ENCODE results near the gene MYL11. TPM values are rescaled to one million over a fixed set of nuclear protein-coding genes. Genes with fewer than 3 reads are reported as not detected.

The MYL11 gene
- total RNA-seq, 4 donors from 2014 or later = 6.3 TPM; not detected in 3

DNA sequence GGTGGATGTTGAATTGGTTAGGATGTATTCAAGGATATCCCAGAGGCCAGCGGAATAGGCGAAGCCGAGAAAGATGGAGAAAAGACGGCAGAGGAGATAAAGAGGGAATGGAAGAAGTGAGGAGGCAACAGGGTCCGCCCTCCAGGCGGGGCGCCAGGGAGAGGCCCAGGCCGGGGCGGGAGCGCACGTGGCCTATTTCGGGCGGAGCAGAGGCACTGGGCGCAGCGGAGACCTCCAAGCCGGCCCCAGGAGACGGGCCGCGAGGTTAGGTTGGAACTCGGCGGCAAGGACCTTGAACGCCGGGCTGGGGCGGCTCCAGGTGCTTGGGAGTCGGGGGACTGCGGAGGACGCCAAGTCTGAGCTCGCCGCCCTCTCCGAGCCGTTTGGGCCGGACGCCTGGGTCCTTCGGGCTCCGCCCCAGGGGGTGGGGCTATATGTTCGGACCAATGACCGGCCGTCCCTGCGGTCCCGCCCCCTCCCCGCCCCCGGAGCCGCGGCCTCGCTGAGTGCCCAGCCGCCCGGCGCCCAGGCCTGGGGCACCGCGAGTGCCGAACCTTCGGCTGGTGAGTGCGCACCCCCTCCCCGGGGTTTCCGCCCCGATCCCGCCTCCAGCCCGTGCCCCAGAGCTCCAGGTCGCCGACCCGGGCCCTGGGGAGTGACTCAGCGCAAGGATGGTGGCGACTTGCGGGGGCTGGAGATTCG lies 32.7 kb downstream of the MYL11 start, which contains the start of gene ZNF771:
Gene ZNF771 (plus strand): TSS at position 505 of the 702 bp plus-strand sequence. CDS start 448 bp downstream, outside the sequence.
- intact Hi-C loops (cut with DNase I; ENCODE audit: low total_unique reads) = no loop called here
- peak within 1 kb of the TSS; percentile 77 to 95 (median 90) for H3K27ac ChIP-seq
- DNase-seq = peak; percentile 96
- in situ Hi-C loops (cut with MboI; ENCODE audit: low pct_ligation_motif_present in 1 of 4, low pct_unique_long_range_greater_than_20kb in 1 of 4, low sequenced_read_pairs in 3 of 4) = loop anchor here (25.0 kb wide), 2 partner anchors 295 to 320 kb away; partner anchors contain the start of genes GDPD3 (in 2 of the 4), MAPK3 (in 2 of the 4), PPP4C (in 2 of the 4) and TBX6 (in 2 of the 4)
- 0 to 1% methylated on average over 7 to 37 of the region's 65 CpGs for WGBS, 2 donors (ENCODE audit: low coverage in 1 of 2)
- no peaks in the 10 kb centered on the region for H3K36me3 ChIP-seq
- TF ChIP-seq CTCF (IDR thresholded peaks at IDR 0.05) = peak in 2 of 5 experiments; percentile 24 to 31
- TF ChIP-seq POLR2AphosphoS5 (IDR thresholded peaks at IDR 0.05) = peak in 2 of 3 donors; percentile 45 to 70
- TF ChIP-seq EP300 (IDR thresholded peaks at IDR 0.05; ENCODE audit: low read depth) = no peak
- TF ChIP-seq POLR2A (IDR thresholded peaks at IDR 0.05) = peak; percentile 66
- no peaks in the 10 kb centered on the region for H3K9me3 ChIP-seq
- peak within 1 kb of the TSS; percentile 45 to 75 (median 60) for H3K4me3 ChIP-seq
- peaks cover 12 to 30% (median 23%) of the 10 kb centered on the region in 4 donors for H3K4me1 ChIP-seq
- no peaks in the 10 kb centered on the region for H3K27me3 ChIP-seq

DNA sequence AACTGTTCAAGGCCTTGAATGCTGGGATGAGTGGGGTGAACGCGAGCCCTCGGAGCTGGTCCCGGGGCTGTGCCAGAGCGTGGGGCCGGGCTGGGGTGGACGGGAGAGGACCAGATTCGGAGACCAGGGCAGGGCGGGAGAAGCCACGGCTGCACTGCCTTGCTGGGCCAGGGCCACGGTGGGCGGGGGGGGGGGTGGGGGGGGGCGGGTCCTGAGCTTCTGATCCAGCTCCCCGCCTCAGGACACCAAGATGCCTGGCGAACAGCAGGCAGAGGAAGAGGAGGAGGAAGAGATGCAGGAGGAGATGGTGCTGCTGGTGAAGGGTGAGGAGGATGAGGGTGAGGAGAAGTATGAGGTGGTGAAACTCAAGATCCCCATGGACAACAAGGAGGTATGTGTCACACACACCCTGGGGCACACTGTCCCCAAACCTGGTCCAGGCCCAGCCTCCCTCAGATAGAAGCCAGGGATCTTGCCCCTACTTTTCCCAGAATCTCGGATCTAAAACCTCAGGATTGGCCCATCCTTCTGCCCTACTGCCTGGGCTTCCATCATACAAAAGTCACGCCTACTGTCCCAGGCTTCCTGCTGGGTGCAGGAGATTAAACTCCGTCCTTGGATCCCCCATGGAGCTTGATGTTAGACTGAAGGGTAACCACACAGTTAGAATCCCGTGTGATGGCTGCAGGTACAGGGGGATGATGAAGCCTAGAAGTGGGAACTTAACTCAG lies 33.4 kb downstream of the MYL11 start:
- intact Hi-C loops (cut with DNase I; ENCODE audit: low total_unique reads) = no loop called here
- Histone ChIP-seq H3K4me1 (peaks cover 12 to 30% (median 23%) of the 10 kb centered on the region in 4 donors), H3K4me3 (peak overlapping the region; percentile 45 to 75 (median 60)), H3K27ac (peak overlapping the region; percentile 77 to 95 (median 90)), H3K9me3 (no peaks in the 10 kb centered on the region), H3K36me3 (no peaks in the 10 kb centered on the region), H3K27me3 (no peaks in the 10 kb centered on the region)
- TF ChIP-seq EP300 (IDR thresholded peaks at IDR 0.05; ENCODE audit: low read depth) = no peak
- TF ChIP-seq POLR2AphosphoS5 (IDR thresholded peaks at IDR 0.05) = no peak
- TF ChIP-seq POLR2A (IDR thresholded peaks at IDR 0.05) = no peak
- TF ChIP-seq CTCF (IDR thresholded peaks at IDR 0.05) = no peak
- DNase-seq = no peak
- WGBS, 2 donors (ENCODE audit: low coverage in 1 of 2) = 0 to 11% methylated on average over 2 to 18 of the region's 19 CpGs
- in situ Hi-C loops (cut with MboI; ENCODE audit: low pct_ligation_motif_present in 1 of 4, low pct_unique_long_range_greater_than_20kb in 1 of 4, low sequenced_read_pairs in 3 of 4) = loop anchor here (25.0 kb wide), 2 partner anchors 296 to 321 kb away; partner anchors contain the start of genes GDPD3 (in 2 of the 4), MAPK3 (in 2 of the 4), PPP4C (in 2 of the 4) and TBX6 (in 2 of the 4)

DNA sequence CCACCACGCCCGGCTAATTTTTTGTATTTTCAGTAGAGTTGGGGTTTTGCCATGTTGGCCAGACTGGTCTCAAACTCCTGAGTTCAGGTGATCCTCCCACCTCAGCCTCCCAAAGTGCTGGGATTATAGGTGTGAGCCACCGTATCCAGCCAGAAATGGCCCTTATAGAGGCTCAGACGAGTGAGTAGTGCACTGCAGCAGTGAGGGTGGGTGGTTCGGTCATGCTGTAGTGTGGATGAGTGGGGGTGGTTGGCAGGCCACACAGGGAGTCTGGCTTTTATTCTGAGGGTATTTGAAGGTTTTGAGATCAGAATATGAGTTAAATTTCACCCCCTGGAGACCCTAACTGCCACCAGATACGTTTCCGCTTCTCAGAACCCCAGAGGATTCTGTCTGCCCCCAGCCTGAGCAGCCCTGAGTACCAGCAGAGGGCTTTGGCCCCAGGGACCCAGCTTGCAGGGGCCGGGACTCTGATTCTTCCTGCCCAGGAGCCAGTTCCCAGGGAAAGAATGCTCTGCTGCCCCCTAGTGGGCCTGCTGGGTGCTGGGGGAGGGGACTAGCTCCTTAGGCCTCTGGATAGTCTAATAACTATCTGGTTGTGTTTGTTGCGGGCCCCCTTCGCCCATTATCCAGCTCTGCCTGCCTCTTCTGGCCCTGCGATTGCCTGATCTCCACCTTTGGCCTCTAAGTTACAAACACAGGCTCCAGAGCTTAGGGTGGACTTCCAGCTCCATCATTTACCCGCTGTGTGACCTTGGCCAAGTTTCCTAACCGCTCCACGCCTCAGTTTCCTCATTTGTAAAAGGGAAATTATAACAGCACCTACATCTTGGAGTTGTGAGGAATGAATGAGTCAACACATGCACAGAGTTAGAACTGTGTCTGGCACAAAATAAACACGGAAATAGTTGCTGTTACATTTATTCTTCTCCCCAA lies 34.8 kb downstream of the MYL11 start:
- intact Hi-C loops (cut with DNase I; ENCODE audit: low total_unique reads) = no loop called here
- WGBS, 2 donors (ENCODE audit: low coverage in 1 of 2) = 40 to 80% methylated on average over 5 to 15 of the region's 15 CpGs
- peak; percentile 95 for DNase-seq
- H3K4me1 ChIP-seq = peaks cover 12 to 30% (median 23%) of the 10 kb centered on the region in 4 donors
- H3K4me3 ChIP-seq = no peak overlapping the region
- no peaks in the 10 kb centered on the region for H3K27me3 ChIP-seq
- peak overlapping the region; percentile 39 to 49 (median 42) for H3K27ac ChIP-seq
- in situ Hi-C loops (cut with MboI; ENCODE audit: low pct_ligation_motif_present in 1 of 4, low pct_unique_long_range_greater_than_20kb in 1 of 4, low sequenced_read_pairs in 3 of 4) = loop anchor here (25.0 kb wide), 2 partner anchors 297 to 322 kb away; partner anchors contain the start of genes GDPD3 (in 2 of the 4), MAPK3 (in 2 of the 4), PPP4C (in 2 of the 4) and TBX6 (in 2 of the 4)
- no peaks in the 10 kb centered on the region for H3K36me3 ChIP-seq
- TF ChIP-seq CTCF (IDR thresholded peaks at IDR 0.05) (peak; percentile 89 to 96 (median 94)), POLR2A (IDR thresholded peaks at IDR 0.05) (no peak), EP300 (IDR thresholded peaks at IDR 0.05; ENCODE audit: low read depth) (no peak), POLR2AphosphoS5 (IDR thresholded peaks at IDR 0.05) (no peak)
- no peaks in the 10 kb centered on the region for H3K9me3 ChIP-seq
